ENCODE results near the gene BCAM. TPM values are rescaled to one million over a fixed set of nuclear protein-coding genes. Genes with fewer than 3 reads are reported as not detected.

Gene BCAM
- total and polyA plus RNA-seq, 5 donors from 2014 or later: not detected

DNA sequence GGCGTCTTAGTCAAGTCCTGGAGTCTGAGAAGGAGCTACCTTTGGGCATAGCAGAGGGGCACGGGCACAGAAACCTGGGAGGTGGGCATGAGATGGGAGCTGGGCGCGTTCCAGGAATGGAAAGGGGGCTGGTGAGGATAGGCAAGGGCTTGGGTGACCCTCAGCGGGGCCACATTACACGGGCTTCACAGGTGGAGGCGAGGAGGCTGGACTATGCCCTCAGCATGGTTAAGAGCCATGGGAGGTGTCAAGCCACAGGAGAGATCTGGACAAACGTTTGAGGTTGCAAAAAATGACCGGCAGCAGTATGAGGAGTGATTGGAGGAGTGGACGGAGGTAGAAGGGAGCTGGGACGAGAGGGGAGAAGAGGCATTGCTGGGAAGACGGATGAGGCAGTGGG lies 58.7 kb downstream of the BCAM start:
- Mint-ChIP-seq H3K4me3 (no peak overlapping the region), H3K36me3 (no peaks in the 10 kb centered on the region), H3K9me3 (peaks cover 0 to 2% (median 0%) of the 10 kb centered on the region in 7 donors), H3K27me3 (peaks cover 5% of the 10 kb centered on the region), H3K27ac (no peak overlapping the region), H3K4me1 (peaks cover 0 to 3% (median 0%) of the 10 kb centered on the region in 4 donors)
- Histone ChIP-seq H3K36me3 (ENCODE audit: control insufficient read depth, insufficient read depth, low read length) (no peaks in the 10 kb centered on the region), H3K27me3 (ENCODE audit: control insufficient read depth, insufficient read depth, low read length) (no peaks in the 10 kb centered on the region), H3K4me1 (ENCODE audit: control insufficient read depth, insufficient read depth, low read length, poor library complexity, severe bottlenecking) (no peaks in the 10 kb centered on the region), H3K27ac (ENCODE audit: insufficient read depth, low read length, poor library complexity, severe bottlenecking) (no peak overlapping the region), H3K4me3 (ENCODE audit: low read depth, low read length) (no peak overlapping the region), H3K9me3 (ENCODE audit: control insufficient read depth in 2 of 2, low read length in 2 of 2) (no peaks in the 10 kb centered on the region)
- DNase-seq (no peak), ATAC-seq (ENCODE audit: low read depth in 2 of 2) (no peak)

DNA sequence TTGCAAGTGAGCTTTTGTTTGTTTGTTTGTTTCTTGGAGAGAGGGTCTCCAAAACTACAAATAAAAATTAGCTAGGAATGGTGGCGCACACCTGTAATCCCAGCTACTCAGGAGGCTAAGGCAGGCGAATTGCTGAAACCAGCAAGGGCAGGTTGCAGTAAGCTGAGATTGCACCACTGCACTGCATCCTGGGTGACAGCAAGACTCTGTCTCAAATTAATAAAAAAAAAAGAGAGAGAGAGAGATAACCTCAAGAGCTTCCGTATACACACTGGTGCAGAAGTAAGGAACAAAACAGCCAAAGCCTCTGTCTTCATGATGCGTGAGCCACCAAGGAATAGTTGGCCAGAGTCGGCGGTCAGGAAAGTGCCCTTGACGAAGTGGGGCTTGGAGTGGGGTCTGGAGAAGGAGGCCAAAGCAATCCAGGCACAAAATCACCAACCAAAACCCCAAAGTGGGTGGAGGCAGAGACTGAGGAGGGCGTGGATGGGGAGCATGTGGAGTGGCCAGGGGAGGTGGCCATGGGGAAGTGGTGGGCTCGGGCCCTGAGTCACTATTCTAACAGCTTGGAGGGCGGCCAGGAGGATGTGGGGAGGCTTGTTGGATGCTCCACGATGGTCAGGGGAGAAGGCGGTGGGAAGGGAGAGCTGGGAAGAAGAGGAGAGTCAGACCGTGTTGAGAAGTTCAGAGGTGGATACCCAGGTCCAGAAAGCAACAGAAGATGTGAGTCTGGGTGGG lies 61.0 kb downstream of the BCAM start:
- no peak overlapping the region for H3K27ac ChIP-seq (ENCODE audit: insufficient read depth, low read length, poor library complexity, severe bottlenecking)
- Mint-ChIP-seq H3K9me3 (peaks cover 0 to 2% (median 0%) of the 10 kb centered on the region in 7 donors), H3K36me3 (no peaks in the 10 kb centered on the region), H3K27me3 (peaks cover 5% of the 10 kb centered on the region), H3K4me3 (no peak overlapping the region), H3K27ac (no peak overlapping the region), H3K4me1 (peaks cover 0 to 3% (median 0%) of the 10 kb centered on the region in 4 donors)
- H3K27me3 ChIP-seq (ENCODE audit: control insufficient read depth, insufficient read depth, low read length): no peaks in the 10 kb centered on the region
- ATAC-seq (ENCODE audit: low read depth in 2 of 2): no peak
- H3K9me3 ChIP-seq (ENCODE audit: control insufficient read depth in 2 of 2, low read length in 2 of 2): no peaks in the 10 kb centered on the region
- H3K4me1 ChIP-seq (ENCODE audit: control insufficient read depth, insufficient read depth, low read length, poor library complexity, severe bottlenecking): no peaks in the 10 kb centered on the region
- no peaks in the 10 kb centered on the region for H3K36me3 ChIP-seq (ENCODE audit: control insufficient read depth, insufficient read depth, low read length)
- no peak for DNase-seq
- no peak overlapping the region for H3K4me3 ChIP-seq (ENCODE audit: low read depth, low read length)

Other genes with a start within 250 kb of the BCAM start
- gene IGSF23, start 195.5 kb upstream of the BCAM start, total RNA-seq: not detected
- gene IGSF23, start 195.5 kb upstream of the BCAM start, polyA plus RNA-seq: not detected
- gene PVR, start 165.2 kb upstream of the BCAM start, total RNA-seq: 0.37 TPM
- gene PVR, start 165.2 kb upstream of the BCAM start, polyA plus RNA-seq: under 1 TPM in 1 of 4 donors, not detected in 3; 0.25 TPM
- not detected for gene CEACAM19, start 137.6 kb upstream of the BCAM start, total RNA-seq
- not detected for gene CEACAM19, start 137.6 kb upstream of the BCAM start, polyA plus RNA-seq
- not detected for gene CEACAM16, start 110.0 kb upstream of the BCAM start, total RNA-seq
- gene CEACAM16, start 110.0 kb upstream of the BCAM start, polyA plus RNA-seq: not detected
- 231 TPM for gene BCL3, start 60.4 kb upstream of the BCAM start, total RNA-seq
- 10 to 100 TPM in 1 of 4 donors, 1 to 10 TPM in 3; 3.4 to 12.5 (median 5.4) TPM for gene BCL3, start 60.4 kb upstream of the BCAM start, polyA plus RNA-seq
- gene CBLC, start 31.2 kb upstream of the BCAM start, total RNA-seq: not detected
- not detected for gene CBLC, start 31.2 kb upstream of the BCAM start, polyA plus RNA-seq
- 1.1 TPM for gene NECTIN2, start 37.2 kb downstream of the BCAM start, total RNA-seq
- not detected for gene NECTIN2, start 37.2 kb downstream of the BCAM start, polyA plus RNA-seq
- gene TOMM40, start 82.2 kb downstream of the BCAM start, total RNA-seq: 26.4 TPM
- 10 to 100 TPM; 22.8 to 27.8 (median 24.8) TPM for gene TOMM40, start 82.2 kb downstream of the BCAM start, polyA plus RNA-seq
- gene APOE, start 96.7 kb downstream of the BCAM start, total RNA-seq: 1.4 TPM
- not detected for gene APOE, start 96.7 kb downstream of the BCAM start, polyA plus RNA-seq
- gene APOC1, start 105.5 kb downstream of the BCAM start, total RNA-seq: not detected
- not detected for gene APOC1, start 105.5 kb downstream of the BCAM start, polyA plus RNA-seq
- gene APOC4, start 133.1 kb downstream of the BCAM start, total RNA-seq: not detected
- gene APOC4, start 133.1 kb downstream of the BCAM start, polyA plus RNA-seq: not detected
- gene APOC2, start 136.9 kb downstream of the BCAM start, total RNA-seq: not detected
- gene APOC2, start 136.9 kb downstream of the BCAM start, polyA plus RNA-seq: not detected
- 81.5 TPM for gene CLPTM1, start 146.3 kb downstream of the BCAM start, total RNA-seq
- 10 to 100 TPM; 16.7 to 20.3 (median 19.2) TPM for gene CLPTM1, start 146.3 kb downstream of the BCAM start, polyA plus RNA-seq
- gene RELB, start 192.4 kb downstream of the BCAM start, total RNA-seq: 107 TPM
- gene RELB, start 192.4 kb downstream of the BCAM start, polyA plus RNA-seq: 10 to 100 TPM in 2 of 4 donors, 1 to 10 TPM in 2; 5.5 to 11.4 (median 10.2) TPM
- gene CLASRP, start 229.9 kb downstream of the BCAM start, total RNA-seq: 189 TPM
- gene CLASRP, start 229.9 kb downstream of the BCAM start, polyA plus RNA-seq: 1 to 10 TPM; 3.9 to 4.9 (median 4.3) TPM